ENCODE measurements around the gene DGKI. TPM values are rescaled to one million over a fixed set of nuclear protein-coding genes. Genes with fewer than 3 reads are reported as not detected.

The DGKI gene
- total RNA-seq, 2 experiments from 2014 or later: 1.8 to 2.2 TPM

DNA sequence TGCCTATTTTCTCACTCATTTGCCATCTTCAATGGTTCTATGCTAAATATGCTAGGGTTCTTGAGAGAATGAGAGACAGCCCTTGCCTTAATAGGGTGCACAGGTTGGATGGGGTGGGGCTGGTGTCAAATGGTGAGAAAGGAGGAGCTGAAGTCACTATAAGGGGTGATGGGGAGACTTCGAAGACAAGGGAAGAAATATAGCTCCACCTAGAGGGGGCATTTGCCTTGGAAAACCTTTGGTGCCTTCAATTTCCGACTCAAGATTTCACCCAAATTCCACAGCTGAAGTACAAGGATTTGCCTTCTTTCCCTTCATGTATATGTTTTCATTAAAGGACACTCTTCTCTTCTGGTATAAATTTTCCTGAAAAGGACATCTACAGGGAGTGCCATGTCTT is 508.9 kb downstream of the DGKI start:
- no peaks in the 10 kb centered on the region for H3K4me1 Mint-ChIP-seq
- no peak for DNase-seq
- H3K27me3 Mint-ChIP-seq: peaks cover 6% of the 10 kb centered on the region
- no peaks in the 10 kb centered on the region for H3K36me3 Mint-ChIP-seq
- H3K9me3 Mint-ChIP-seq: peaks cover 5% of the 10 kb centered on the region
- no peak overlapping the region for H3K4me3 Mint-ChIP-seq
- H3K27ac Mint-ChIP-seq: no peak overlapping the region

DNA sequence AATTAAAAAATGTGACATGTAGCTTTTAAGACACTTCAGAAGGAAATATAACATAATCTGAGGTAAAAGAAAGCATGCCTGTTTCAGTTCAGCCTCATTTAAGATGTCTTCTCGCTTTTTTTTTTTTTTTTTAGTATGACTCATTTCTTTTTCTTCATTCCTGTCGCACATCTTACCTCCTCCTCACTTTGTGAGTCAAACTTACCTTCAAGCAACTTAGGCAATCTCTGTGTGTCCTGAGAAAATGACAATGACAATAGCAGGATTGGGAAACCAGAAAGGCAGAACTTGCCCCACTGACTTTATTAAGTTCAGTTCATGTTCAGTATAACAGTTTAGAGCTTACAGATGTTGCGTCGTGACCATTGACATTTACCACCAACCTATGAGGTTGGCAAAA is 511.0 kb downstream of the DGKI start:
- H3K4me3 Mint-ChIP-seq: no peak overlapping the region
- DNase-seq: no peak
- no peaks in the 10 kb centered on the region for H3K36me3 Mint-ChIP-seq
- H3K4me1 Mint-ChIP-seq: no peaks in the 10 kb centered on the region
- no peak overlapping the region for H3K27ac Mint-ChIP-seq
- peaks cover 5% of the 10 kb centered on the region for H3K9me3 Mint-ChIP-seq
- H3K27me3 Mint-ChIP-seq: no peaks in the 10 kb centered on the region

DNA sequence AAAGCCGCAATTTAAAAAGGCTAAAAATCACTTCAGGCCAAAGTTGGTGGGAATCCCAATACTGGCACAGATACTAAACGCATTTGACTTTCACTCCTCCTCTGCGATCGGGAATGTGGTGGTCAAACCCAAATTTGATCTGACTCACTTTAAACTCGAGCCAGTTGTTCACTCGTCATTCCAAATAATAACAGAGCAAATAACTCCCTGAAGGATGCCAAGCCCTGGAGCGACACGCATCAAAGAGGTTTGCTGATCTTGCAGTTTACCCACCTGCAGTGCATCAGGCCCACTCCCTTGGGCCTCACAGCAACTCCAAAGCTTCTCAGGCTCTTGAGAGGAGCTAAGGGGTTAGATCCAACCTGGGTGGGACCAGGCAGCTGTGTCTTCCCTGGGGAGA is 515.4 kb downstream of the DGKI start:
- H3K27me3 Mint-ChIP-seq: no peaks in the 10 kb centered on the region

More for the DNA sequence above, 515.4 kb downstream of the DGKI start:
- no peaks in the 10 kb centered on the region for H3K9me3 Mint-ChIP-seq
- H3K36me3 Mint-ChIP-seq: no peaks in the 10 kb centered on the region
- DNase-seq: no peak
- no peaks in the 10 kb centered on the region for H3K4me1 Mint-ChIP-seq
- H3K4me3 Mint-ChIP-seq: no peak overlapping the region
- H3K27ac Mint-ChIP-seq: no peak overlapping the region

Other genes starting within 250 kb of the DGKI start
- gene CREB3L2, start 155.1 kb upstream of the DGKI start, total RNA-seq: 10 to 100 TPM; 20.4 to 21.8 TPM
- gene AKR1D1, start 229.5 kb upstream of the DGKI start, total RNA-seq: not detected

All from activated naive CD8-positive, alpha-beta T cell treated with anti-CD3 and anti-CD28 coated beads for 36 hours (primary cell).